Esophagus mucosa (tissue), 1 donor: ENCODE data around the gene ACVR1. TPM values are rescaled to one million over a fixed set of nuclear protein-coding genes. Genes with fewer than 3 reads are reported as not detected.
A peak's percentile ranks its signal among the peaks of the same experiment; 100 is the strongest.

Experiments used
- ATAC-seq: fragments of 200-7000 bp; cut with Tn5 transposase; one replicate; pipeline ENCODE4 v1.9.1; 2020
- total RNA-seq: library from RNA; stranded (reverse); gene quantifications from one replicate; pipeline ENCODE4 v1.2.4, GENCODE V29; 2023
- donor health status: DM: yes; HTN: yes; CAD: no.

ACVR1 gene
- total RNA-seq, 1 donor from 2014 or later, result 12.6 TPM

GRCh38 chr2:157692768-157693167 is 183.4 kb downstream of the ACVR1 start:
- ATAC-seq, result peak; percentile 97

- no peak for ATAC-seq
Observed at GRCh38 chr2:157691695-157692094, 184.4 kb downstream of the ACVR1 start.

- ATAC-seq, result no peak
Observed at GRCh38 chr2:157691131-157691530, 185.0 kb downstream of the ACVR1 start.

Other genes with a start within 250 kb of the ACVR1 start
- gene ACVR1C, start 247.5 kb downstream of the ACVR1 start, total RNA-seq, result 0.64 TPM
- gene UPP2, start 225.5 kb upstream of the ACVR1 start, total RNA-seq, result not detected